ENCODE data around the gene CACNA1C.

DNA sequence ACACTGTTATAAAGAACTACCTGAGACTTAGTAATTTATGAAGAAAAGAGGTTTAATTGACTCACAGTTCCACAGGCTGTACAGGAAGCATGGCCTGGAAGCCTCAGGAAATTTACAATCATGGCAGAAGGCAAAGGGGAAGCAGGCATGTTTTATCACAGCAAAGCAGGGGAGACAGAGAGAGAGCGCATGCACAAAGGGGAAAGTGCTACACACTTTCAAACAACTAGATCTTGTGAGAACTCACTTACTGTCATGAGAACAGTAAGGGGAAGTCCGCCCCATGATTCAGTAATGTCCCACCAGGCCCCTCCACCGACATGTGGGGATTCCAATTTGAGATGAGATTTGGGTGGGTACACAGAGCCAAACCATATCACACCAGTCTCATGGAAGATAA lies 313.9 kb downstream of the CACNA1C start:
- TF ChIP-seq, protein P1, sequence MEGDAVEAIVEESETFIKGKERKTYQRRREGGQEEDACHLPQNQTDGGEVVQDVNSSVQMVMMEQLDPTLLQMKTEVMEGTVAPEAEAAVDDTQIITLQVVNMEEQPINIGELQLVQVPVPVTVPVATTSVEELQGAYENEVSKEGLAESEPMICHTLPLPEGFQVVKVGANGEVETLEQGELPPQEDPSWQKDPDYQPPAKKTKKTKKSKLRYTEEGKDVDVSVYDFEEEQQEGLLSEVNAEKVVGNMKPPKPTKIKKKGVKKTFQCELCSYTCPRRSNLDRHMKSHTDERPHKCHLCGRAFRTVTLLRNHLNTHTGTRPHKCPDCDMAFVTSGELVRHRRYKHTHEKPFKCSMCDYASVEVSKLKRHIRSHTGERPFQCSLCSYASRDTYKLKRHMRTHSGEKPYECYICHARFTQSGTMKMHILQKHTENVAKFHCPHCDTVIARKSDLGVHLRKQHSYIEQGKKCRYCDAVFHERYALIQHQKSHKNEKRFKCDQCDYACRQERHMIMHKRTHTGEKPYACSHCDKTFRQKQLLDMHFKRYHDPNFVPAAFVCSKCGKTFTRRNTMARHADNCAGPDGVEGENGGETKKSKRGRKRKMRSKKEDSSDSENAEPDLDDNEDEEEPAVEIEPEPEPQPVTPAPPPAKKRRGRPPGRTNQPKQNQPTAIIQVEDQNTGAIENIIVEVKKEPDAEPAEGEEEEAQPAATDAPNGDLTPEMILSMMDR (IDR thresholded peaks at IDR 0.05) = no peak
- no peak for TF ChIP-seq EZH2 (IDR thresholded peaks at IDR 0.05; ENCODE audit: borderline replicate concordance, insufficient read depth, low read depth, low read length, poor library complexity, severe bottlenecking)

Data from B cell (primary cell).